ENCODE results near the gene HMGN3. TPM values are rescaled to one million over a fixed set of nuclear protein-coding genes. Genes with fewer than 3 reads are reported as not detected.

HMGN3 gene
- total RNA-seq, 2 donors from 2014 or later = 29.6 to 42.2 TPM

DNA sequence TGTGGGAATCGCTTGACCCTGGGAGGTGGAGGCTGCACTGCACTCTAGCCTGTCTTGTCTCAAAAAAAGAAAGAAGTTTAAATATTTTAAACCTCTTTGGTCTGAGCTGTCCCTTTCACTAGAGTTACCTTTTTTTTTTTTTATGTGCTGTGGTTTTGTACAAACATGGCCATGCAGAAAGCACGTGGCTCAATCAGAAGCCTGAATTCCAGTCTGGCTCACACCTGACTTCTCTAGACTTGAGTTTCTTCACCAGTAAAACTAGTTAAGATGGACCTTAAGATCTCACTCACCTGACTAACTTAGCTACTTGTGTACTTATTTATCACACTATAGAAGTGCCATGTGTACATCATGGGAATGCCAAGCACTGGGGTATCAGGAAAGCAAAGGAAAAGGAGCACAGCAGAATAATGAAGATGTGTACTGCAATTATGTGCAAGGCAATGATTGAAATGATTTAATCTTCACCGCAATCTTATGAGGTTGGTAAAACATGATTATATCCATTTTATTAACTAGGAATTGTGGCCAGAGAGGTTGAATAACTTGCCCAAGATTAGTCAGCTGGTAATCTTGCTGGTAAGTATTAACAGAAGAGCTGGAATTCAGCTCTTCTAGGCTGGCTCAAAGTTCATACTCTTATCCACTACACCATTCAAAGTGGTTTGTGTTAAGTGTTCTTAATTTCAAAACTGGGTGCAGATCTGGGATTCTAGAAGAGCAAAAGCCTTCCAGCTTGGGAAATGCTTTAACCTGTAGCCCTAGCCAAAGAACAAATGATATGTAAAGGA is 10.7 kb downstream of the HMGN3 start:
- no peaks in the 10 kb centered on the region for H3K36me3 Mint-ChIP-seq (ENCODE audit: low read depth)
- ATAC-seq (replicated peaks) = no peak
- no peaks in the 10 kb centered on the region for H3K27me3 Mint-ChIP-seq
- H3K4me1 Mint-ChIP-seq = no peaks in the 10 kb centered on the region
- H3K4me3 Mint-ChIP-seq = no peak overlapping the region
- H3K9me3 Mint-ChIP-seq = no peaks in the 10 kb centered on the region
- no peak overlapping the region for H3K27ac Mint-ChIP-seq

- H3K9me3 Mint-ChIP-seq = no peaks in the 10 kb centered on the region
- H3K4me1 Mint-ChIP-seq = no peaks in the 10 kb centered on the region
- H3K4me3 Mint-ChIP-seq = no peak overlapping the region
- H3K36me3 Mint-ChIP-seq (ENCODE audit: low read depth) = peaks cover 17% of the 10 kb centered on the region
- H3K27ac Mint-ChIP-seq = no peak overlapping the region
- H3K27me3 Mint-ChIP-seq = no peaks in the 10 kb centered on the region
- no peak for ATAC-seq (replicated peaks)
Observed at GRCh38 chr6:79215213-79215824, 19.2 kb downstream of the HMGN3 start.

DNA sequence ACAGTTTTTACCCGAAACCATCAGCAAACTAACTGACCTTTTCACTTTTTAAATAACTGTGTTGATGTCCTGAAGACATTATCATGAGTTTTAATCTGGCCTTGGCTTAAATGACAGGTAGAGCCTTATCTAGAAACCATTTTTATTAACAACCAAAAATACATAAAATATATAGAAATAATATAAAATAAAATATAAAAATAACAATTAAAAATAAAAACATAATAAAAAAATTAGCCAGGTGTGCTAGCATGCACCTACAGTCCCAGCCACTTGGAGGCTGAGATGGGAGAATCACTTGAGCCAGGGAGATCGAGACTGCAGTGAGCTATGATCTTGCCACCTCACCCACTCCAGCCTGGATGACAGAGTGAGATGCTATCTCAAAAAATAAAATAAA is 21.6 kb downstream of the HMGN3 start:
- Mint-ChIP-seq H3K4me3 (no peak overlapping the region), H3K27me3 (no peaks in the 10 kb centered on the region), H3K36me3 (ENCODE audit: low read depth) (peaks cover 30% of the 10 kb centered on the region), H3K27ac (no peak overlapping the region), H3K4me1 (no peaks in the 10 kb centered on the region), H3K9me3 (no peaks in the 10 kb centered on the region)
- ATAC-seq (replicated peaks) = no peak

GRCh38 chr6:79208816-79209215 is 25.7 kb downstream of the HMGN3 start:
- Mint-ChIP-seq H3K4me3 (no peak overlapping the region), H3K4me1 (peaks cover 5% of the 10 kb centered on the region), H3K27ac (no peak overlapping the region), H3K27me3 (no peaks in the 10 kb centered on the region), H3K9me3 (no peaks in the 10 kb centered on the region), H3K36me3 (ENCODE audit: low read depth) (peaks cover 41% of the 10 kb centered on the region)
- no peak for ATAC-seq (replicated peaks)

- H3K9me3 Mint-ChIP-seq = no peaks in the 10 kb centered on the region
- no peaks in the 10 kb centered on the region for H3K27me3 Mint-ChIP-seq
- ATAC-seq (replicated peaks) = no peak
- no peak overlapping the region for H3K4me3 Mint-ChIP-seq
- peaks cover 5% of the 10 kb centered on the region for H3K4me1 Mint-ChIP-seq
- peaks cover 47% of the 10 kb centered on the region for H3K36me3 Mint-ChIP-seq (ENCODE audit: low read depth)
- no peak overlapping the region for H3K27ac Mint-ChIP-seq
Observed at GRCh38 chr6:79203753-79204253, 30.7 kb downstream of the HMGN3 start.

GRCh38 chr6:79202556-79202955 is 31.9 kb downstream of the HMGN3 start:
- Mint-ChIP-seq H3K4me1 (peaks cover 5% of the 10 kb centered on the region), H3K4me3 (no peak overlapping the region), H3K27me3 (no peaks in the 10 kb centered on the region), H3K27ac (no peak overlapping the region), H3K36me3 (ENCODE audit: low read depth) (peaks cover 45% of the 10 kb centered on the region), H3K9me3 (no peaks in the 10 kb centered on the region)
- no peak for ATAC-seq (replicated peaks)

DNA sequence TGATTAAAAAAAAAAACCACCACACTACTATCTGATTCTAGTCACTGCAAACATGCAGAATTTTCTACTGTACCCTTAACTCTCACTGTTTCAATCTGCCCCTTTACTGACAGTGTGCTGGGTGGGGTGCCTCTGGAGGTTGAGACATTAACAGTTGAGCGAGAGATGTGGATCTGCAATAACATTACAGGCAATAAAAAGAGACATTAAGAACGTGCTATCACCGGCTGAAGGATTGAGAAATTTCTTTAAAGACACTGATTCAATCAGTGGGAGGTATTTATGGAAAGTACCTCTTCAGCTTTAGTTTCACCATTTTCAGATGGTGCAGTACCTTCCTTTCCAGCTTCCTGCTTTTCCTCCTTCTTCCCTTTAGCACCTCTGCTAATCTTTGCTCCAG is 32.5 kb downstream of the HMGN3 start:
- Mint-ChIP-seq H3K36me3 (ENCODE audit: low read depth) (peaks cover 45% of the 10 kb centered on the region), H3K4me1 (no peaks in the 10 kb centered on the region), H3K27ac (no peak overlapping the region), H3K27me3 (no peaks in the 10 kb centered on the region), H3K9me3 (no peaks in the 10 kb centered on the region), H3K4me3 (no peak overlapping the region)
- ATAC-seq (replicated peaks) = no peak

- H3K4me3 Mint-ChIP-seq = no peak overlapping the region
- no peaks in the 10 kb centered on the region for H3K27me3 Mint-ChIP-seq
- H3K27ac Mint-ChIP-seq = no peak overlapping the region
- H3K4me1 Mint-ChIP-seq = no peaks in the 10 kb centered on the region
- no peaks in the 10 kb centered on the region for H3K9me3 Mint-ChIP-seq
- ATAC-seq (replicated peaks) = no peak
- peaks cover 41% of the 10 kb centered on the region for H3K36me3 Mint-ChIP-seq (ENCODE audit: low read depth)
Observed at GRCh38 chr6:79201143-79201542, 33.3 kb downstream of the HMGN3 start.

DNA sequence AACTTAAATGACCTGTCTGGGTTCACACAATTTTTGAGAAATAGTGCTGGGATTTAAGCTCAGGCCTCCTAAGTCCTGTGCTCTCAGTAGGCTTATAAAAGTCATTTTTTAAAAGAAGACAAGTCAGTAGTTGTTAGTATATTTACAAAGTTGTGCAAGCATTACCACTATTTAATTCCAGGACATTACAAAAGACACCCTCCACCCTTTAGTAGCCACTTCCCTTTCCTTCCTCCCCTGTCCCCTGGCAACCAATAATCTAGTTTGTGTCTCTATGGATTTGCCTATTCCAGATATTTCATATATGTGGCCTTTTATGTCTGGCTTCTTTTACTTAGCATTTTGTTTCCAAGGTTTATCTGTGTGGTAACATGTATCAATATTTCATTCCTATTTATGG is 37.6 kb downstream of the HMGN3 start:
- H3K9me3 Mint-ChIP-seq = peaks cover 11% of the 10 kb centered on the region

DNA sequence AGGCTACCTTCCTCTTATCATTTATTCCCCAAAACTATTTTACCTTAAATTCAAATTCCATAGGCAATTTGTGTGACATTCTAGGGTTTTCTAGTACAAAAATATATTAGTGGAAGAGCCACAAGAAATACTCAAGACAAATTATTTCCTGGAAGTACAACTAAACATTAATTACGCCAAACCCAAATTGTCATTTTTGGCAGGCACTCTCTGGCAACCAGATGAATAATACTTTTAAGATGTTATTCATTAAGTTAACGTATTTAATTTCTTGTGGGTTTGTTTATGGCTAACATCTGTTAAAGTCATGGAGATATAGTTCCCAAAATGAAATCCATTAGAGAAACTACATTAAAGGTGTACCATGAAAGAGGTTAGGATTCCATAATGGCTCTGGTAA is 40.5 kb downstream of the HMGN3 start:
- Mint-ChIP-seq H3K27ac (no peak overlapping the region), H3K9me3 (peaks cover 20% of the 10 kb centered on the region), H3K4me3 (no peak overlapping the region), H3K36me3 (ENCODE audit: low read depth) (no peaks in the 10 kb centered on the region), H3K27me3 (no peaks in the 10 kb centered on the region), H3K4me1 (no peaks in the 10 kb centered on the region)
- no peak for ATAC-seq (replicated peaks)

More for the DNA sequence above, 37.6 kb downstream of the HMGN3 start:
- no peak for ATAC-seq (replicated peaks)
- Mint-ChIP-seq H3K27ac (no peak overlapping the region), H3K4me3 (no peak overlapping the region), H3K4me1 (no peaks in the 10 kb centered on the region), H3K36me3 (ENCODE audit: low read depth) (peaks cover 15% of the 10 kb centered on the region), H3K27me3 (no peaks in the 10 kb centered on the region)

DNA sequence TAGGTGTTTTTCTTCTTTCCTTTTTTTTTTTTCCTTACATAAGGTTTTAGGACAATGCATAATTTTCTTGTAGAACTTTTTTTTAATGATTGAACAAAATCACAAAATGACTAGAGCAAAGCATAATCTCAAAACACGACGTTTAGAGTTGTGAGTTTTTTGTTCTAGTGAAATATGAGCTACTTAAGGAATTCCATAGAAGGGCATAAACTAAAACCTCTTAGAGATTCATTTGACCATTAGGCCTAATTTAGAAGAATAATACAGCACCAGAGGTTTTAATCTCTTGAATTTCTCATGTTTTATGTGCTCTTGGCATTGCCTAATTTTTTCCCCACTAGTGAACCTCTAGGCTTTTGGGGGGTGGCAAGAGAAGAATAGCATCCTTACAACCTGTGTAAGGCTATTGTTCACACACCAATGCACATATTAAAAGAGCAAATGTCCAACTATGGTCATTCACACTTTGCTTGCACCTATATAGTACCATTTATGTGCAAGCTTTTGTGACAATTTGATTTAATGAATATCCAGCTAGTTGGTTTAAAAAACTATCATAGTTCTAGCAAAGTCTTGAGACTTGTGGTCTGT is 44.6 kb downstream of the HMGN3 start:
- no peak overlapping the region for H3K4me3 Mint-ChIP-seq
- peaks cover 20% of the 10 kb centered on the region for H3K9me3 Mint-ChIP-seq
- H3K27me3 Mint-ChIP-seq = no peaks in the 10 kb centered on the region
- H3K4me1 Mint-ChIP-seq = no peaks in the 10 kb centered on the region
- ATAC-seq (replicated peaks) = no peak
- no peaks in the 10 kb centered on the region for H3K36me3 Mint-ChIP-seq (ENCODE audit: low read depth)
- no peak overlapping the region for H3K27ac Mint-ChIP-seq

DNA sequence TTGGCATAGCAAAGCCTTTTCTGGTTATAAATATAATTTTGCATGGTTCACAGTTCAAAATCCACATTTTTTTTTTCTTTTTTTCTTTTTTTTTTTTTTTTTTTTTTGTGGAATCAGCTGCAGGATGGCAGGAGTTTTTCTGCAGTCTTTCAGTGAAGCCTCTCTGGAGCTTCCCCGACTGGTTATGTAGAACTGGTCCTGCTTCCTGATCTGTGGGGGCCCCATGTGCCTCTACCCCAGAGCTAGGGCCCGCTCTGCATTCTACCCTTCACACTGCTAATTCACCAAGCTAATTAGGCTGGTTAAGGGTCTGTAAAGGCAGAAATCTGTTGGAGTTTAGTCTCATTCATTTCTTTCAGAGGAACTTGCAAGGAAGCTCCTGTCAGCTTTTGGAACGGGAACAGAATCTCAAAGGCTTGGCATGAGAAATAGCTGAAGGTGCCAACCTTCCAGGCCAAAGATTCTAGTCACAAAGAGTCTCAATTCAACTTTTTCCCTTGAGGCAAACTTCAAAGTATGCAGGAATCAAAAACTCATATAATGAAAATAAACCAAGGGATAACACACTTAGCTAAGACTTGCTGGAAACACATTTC is 45.5 kb downstream of the HMGN3 start:
- Mint-ChIP-seq H3K27me3 (no peaks in the 10 kb centered on the region), H3K4me1 (no peaks in the 10 kb centered on the region), H3K36me3 (ENCODE audit: low read depth) (no peaks in the 10 kb centered on the region), H3K4me3 (no peak overlapping the region), H3K27ac (no peak overlapping the region), H3K9me3 (peaks cover 20% of the 10 kb centered on the region)
- no peak for ATAC-seq (replicated peaks)

- no peak for ATAC-seq (replicated peaks)
- Mint-ChIP-seq H3K27ac (no peak overlapping the region), H3K36me3 (ENCODE audit: low read depth) (no peaks in the 10 kb centered on the region)
Observed at GRCh38 chr6:79188107-79188506, 46.4 kb downstream of the HMGN3 start.

GRCh38 chr6:79186564-79186963 is 47.9 kb downstream of the HMGN3 start:
- no peaks in the 10 kb centered on the region for H3K36me3 Mint-ChIP-seq (ENCODE audit: low read depth)
- H3K27ac Mint-ChIP-seq = no peak overlapping the region
- H3K4me3 Mint-ChIP-seq = no peak overlapping the region
- H3K9me3 Mint-ChIP-seq = peaks cover 8% of the 10 kb centered on the region
- H3K27me3 Mint-ChIP-seq = no peaks in the 10 kb centered on the region
- no peaks in the 10 kb centered on the region for H3K4me1 Mint-ChIP-seq
- no peak for ATAC-seq (replicated peaks)

More at GRCh38 chr6:79188107-79188506, 46.4 kb downstream of the HMGN3 start:
- H3K27me3 Mint-ChIP-seq = no peaks in the 10 kb centered on the region
- H3K9me3 Mint-ChIP-seq = peaks cover 17% of the 10 kb centered on the region
- no peaks in the 10 kb centered on the region for H3K4me1 Mint-ChIP-seq
- no peak overlapping the region for H3K4me3 Mint-ChIP-seq

Measured in activated T-helper 17 cell treated with anti-CD3 and anti-CD28 coated beads, Interleukin-2, amount 50 U/mL, for 72 hours (primary cell).